RWPE2 (cell line): ENCODE results near the gene BRICD5.

ENCODE experiments used
- ATAC-seq: fragments of 200-7000 bp; cut with Tn5 transposase; 3 replicates; pipeline ENCODE4 v1.9.1; 2021; ENCODE audit warnings: low read depth
- DNase-seq: peaks from one replicate; pipeline ENCODE4 v3.0.0-alpha.2; 2020; ENCODE audit warnings: low spot score
- H3K27ac ChIP-seq: fragments of 450-650 bp; 2 replicates; pipeline ENCODE4 v1.5.1; 2017; ENCODE audit warnings: mild to moderate bottlenecking; ENCODE audit not compliant: poor library complexity, severe bottlenecking
- H3K27me3 ChIP-seq: fragments of 250-450 bp; sonication (Bioruptor Pico); 2 replicates; pipeline ENCODE4 v1.5.1; 2021; ENCODE audit warnings: mild to moderate bottlenecking, moderate library complexity; ENCODE audit not compliant: insufficient read depth, poor library complexity, severe bottlenecking
- H3K36me3 ChIP-seq: fragments of 250-450 bp; sonication (Bioruptor Pico); 2 replicates; pipeline ENCODE4 v1.5.1; 2020; ENCODE audit warnings: low read depth, mild to moderate bottlenecking, moderate library complexity
- H3K4me1 ChIP-seq: fragments of 250-450 bp; sonication (Bioruptor Pico); 2 replicates; pipeline ENCODE4 v1.5.1; 2021; ENCODE audit warnings: mild to moderate bottlenecking, moderate library complexity; ENCODE audit not compliant: insufficient read depth, poor library complexity, severe bottlenecking
- H3K4me3 ChIP-seq: fragments of 250-450 bp; sonication (Bioruptor Pico); 2 replicates; pipeline ENCODE4 v1.5.1; 2021; ENCODE audit warnings: mild to moderate bottlenecking, moderate library complexity; ENCODE audit not compliant: severe bottlenecking
- H3K9me3 ChIP-seq: fragments of 250-450 bp; sonication (Bioruptor Pico); 2 replicates; pipeline ENCODE4 v1.5.1; 2021; ENCODE audit warnings: mild to moderate bottlenecking, moderate library complexity; ENCODE audit not compliant: severe bottlenecking
- TF ChIP-seq, protein P1 (sequence below): fragments of 450-650 bp; IDR thresholded peaks from one replicate; pipeline ENCODE4 v1.5.1; 2017; ENCODE audit warnings: mild to moderate bottlenecking, moderate library complexity; ENCODE audit not compliant: poor library complexity, severe bottlenecking

The BRICD5 gene

GRCh38 chr16:2235234-2235651, 24.6 kb upstream of the BRICD5 start:
- Histone ChIP-seq H3K4me1 (no peaks in the 10 kb centered on the region), H3K27ac (no peak overlapping the region), H3K4me3 (no peak overlapping the region), H3K9me3 (no peaks in the 10 kb centered on the region), H3K36me3 (peaks cover 12% of the 10 kb centered on the region), H3K27me3 (peaks cover 21% of the 10 kb centered on the region)
- no peak for DNase-seq
- TF ChIP-seq, protein P1, sequence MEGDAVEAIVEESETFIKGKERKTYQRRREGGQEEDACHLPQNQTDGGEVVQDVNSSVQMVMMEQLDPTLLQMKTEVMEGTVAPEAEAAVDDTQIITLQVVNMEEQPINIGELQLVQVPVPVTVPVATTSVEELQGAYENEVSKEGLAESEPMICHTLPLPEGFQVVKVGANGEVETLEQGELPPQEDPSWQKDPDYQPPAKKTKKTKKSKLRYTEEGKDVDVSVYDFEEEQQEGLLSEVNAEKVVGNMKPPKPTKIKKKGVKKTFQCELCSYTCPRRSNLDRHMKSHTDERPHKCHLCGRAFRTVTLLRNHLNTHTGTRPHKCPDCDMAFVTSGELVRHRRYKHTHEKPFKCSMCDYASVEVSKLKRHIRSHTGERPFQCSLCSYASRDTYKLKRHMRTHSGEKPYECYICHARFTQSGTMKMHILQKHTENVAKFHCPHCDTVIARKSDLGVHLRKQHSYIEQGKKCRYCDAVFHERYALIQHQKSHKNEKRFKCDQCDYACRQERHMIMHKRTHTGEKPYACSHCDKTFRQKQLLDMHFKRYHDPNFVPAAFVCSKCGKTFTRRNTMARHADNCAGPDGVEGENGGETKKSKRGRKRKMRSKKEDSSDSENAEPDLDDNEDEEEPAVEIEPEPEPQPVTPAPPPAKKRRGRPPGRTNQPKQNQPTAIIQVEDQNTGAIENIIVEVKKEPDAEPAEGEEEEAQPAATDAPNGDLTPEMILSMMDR: no peak
- no peak for ATAC-seq

GRCh38 chr16:2234813-2235170, 24.1 kb upstream of the BRICD5 start:
- H3K9me3 ChIP-seq: no peaks in the 10 kb centered on the region
- H3K27ac ChIP-seq: no peak overlapping the region
- no peak overlapping the region for H3K4me3 ChIP-seq
- peaks cover 21% of the 10 kb centered on the region for H3K27me3 ChIP-seq
- DNase-seq (no peak), ATAC-seq (no peak)
- H3K4me1 ChIP-seq: no peaks in the 10 kb centered on the region
- peaks cover 12% of the 10 kb centered on the region for H3K36me3 ChIP-seq
- TF ChIP-seq, protein P1: no peak

DNA sequence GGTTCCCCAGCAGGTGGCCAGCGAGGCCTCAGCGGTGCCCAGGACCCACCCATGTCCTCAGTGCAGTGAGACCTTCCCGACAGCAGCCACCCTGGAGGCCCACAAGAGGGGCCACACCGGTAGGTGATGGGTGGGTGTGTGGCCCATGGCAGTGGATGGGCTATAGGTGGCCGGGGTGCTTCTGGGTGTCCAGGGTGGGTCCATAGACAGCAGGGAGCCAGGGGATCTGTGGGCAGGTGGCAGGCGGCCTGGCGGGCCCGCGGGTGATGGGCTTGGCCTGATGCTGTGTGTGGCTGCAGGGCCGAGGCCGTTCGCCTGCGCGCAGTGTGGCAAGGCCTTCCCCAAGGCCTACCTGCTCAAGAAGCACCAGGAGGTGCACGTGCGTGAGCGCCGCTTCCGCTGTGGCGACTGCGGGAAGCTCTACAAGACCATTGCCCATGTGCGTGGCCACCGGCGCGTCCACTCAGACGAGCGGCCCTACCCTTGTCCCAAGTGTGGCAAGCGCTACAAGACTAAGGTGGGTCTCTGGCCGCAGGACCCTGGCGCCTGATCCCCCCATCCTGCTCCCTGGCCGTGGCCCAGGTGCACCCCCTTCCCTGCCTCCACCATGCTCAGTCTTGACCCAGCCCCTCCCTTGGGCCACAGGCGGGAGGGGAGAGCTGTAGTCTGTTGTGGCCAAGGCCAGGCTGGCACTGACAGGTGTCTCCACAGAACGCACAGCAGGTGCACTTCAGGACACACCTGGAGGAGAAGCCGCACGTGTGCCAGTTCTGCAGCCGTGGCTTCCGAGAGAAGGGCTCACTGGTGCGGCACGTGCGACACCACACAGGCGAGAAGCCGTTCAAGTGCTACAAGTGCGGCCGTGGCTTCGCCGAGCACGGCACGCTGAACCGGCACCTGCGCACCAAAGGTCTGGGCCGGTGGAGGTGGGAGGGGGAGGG, 23.5 kb upstream of the BRICD5 start:
- Histone ChIP-seq H3K9me3 (no peaks in the 10 kb centered on the region), H3K4me1 (no peaks in the 10 kb centered on the region), H3K27ac (no peak overlapping the region), H3K36me3 (peaks cover 17% of the 10 kb centered on the region), H3K4me3 (no peak overlapping the region), H3K27me3 (peaks cover 21% of the 10 kb centered on the region)
- ATAC-seq: no peak
- DNase-seq: no peak
- TF ChIP-seq, protein P1: no peak

DNA sequence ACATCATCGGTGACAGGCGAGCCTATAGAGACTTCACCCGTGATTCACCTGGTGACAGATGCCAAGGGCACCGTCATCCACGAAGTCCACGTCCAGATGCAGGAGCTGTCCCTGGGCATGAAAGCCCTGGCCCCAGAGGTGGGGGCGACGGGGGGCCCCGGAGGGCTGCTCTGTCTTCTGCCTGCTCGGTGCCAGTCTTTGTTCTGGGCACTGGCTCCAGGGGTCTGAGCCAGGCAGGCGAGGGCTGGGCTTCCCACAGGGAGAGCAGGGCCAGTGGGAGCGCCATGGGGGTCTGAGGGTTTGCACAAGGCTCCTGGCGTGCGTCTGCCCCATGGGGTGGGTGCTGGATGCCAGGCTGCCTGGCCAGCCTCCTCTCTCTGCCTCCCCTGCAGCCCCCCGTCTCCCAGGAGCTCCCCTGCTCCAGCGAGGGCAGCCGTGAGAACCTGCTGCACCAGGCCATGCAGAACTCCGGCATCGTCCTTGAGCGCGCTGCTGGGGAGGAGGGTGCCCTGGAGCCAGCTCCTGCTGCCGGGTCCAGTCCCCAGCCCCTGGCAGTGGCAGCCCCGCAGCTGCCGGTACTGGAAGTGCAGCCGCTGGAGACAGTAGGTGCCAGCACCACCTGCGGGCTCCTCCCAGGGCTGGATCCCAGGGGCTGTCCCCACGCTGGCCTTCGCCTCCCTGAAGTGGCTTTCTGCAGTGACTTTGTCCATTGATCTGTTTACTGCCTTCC, 22.5 kb upstream of the BRICD5 start:
- Histone ChIP-seq H3K27me3 (peaks cover 21% of the 10 kb centered on the region), H3K4me3 (no peak overlapping the region), H3K4me1 (no peaks in the 10 kb centered on the region), H3K27ac (no peak overlapping the region), H3K36me3 (peaks cover 27% of the 10 kb centered on the region), H3K9me3 (no peaks in the 10 kb centered on the region)
- no peak for ATAC-seq
- no peak for DNase-seq
- TF ChIP-seq, protein P1: no peak
